Hepatocyte (in vitro differentiated cells): ENCODE measurements around the gene ENOX1. TPM values are rescaled to one million over a fixed set of nuclear protein-coding genes. Genes with fewer than 3 reads are reported as not detected.

Source experiments
- DNase-seq: peaks from one replicate; pipeline ENCODE4 v3.0.0-alpha.2; 2016; ENCODE audit warnings: low spot score
- H2AFZ ChIP-seq: fragments of 200-600 bp; sonication (generic); 2 replicates; pipeline ENCODE4 v1.6.0; 2016; ENCODE audit warnings: antibody characterized with exemption, mild to moderate bottlenecking
- H3K27ac ChIP-seq: fragments of 200-600 bp; sonication (generic); 2 replicates; pipeline ENCODE4 v1.5.1; 2016; ENCODE audit warnings: mild to moderate bottlenecking
- H3K27me3 ChIP-seq: fragments of 200-600 bp; sonication (generic); 2 replicates; pipeline ENCODE4 v1.6.1; 2016
- H3K36me3 ChIP-seq: fragments of 200-600 bp; sonication (generic); replicated peaks from 2 replicates; pipeline ENCODE4 v1.5.1; 2016; ENCODE audit warnings: low read depth; ENCODE audit not compliant: insufficient read depth
- H3K4me1 ChIP-seq: fragments of 200-600 bp; sonication (generic); 2 replicates; pipeline ENCODE4 v1.5.1; 2016; ENCODE audit warnings: mild to moderate bottlenecking, moderate library complexity; ENCODE audit not compliant: insufficient read depth
- H3K4me2 ChIP-seq: fragments of 200-600 bp; sonication (generic); 2 replicates; pipeline ENCODE4 v1.6.0; 2016
- H3K4me3 ChIP-seq: fragments of 200-600 bp; sonication (generic); 2 replicates; pipeline ENCODE4 v1.5.1; 2016; ENCODE audit warnings: mild to moderate bottlenecking
- H3K79me2 ChIP-seq: fragments of 200-600 bp; sonication (generic); 2 replicates; pipeline ENCODE4 v1.6.0; 2017; ENCODE audit warnings: mild to moderate bottlenecking
- H3K9me2 ChIP-seq: fragments of 200-600 bp; sonication (generic); replicated peaks from 2 replicates; pipeline ENCODE4 v1.6.0; 2017; ENCODE audit warnings: mild to moderate bottlenecking; ENCODE audit not compliant: insufficient read depth
- H3K9me3 ChIP-seq: fragments of 200-600 bp; sonication (generic); 2 replicates; pipeline ENCODE4 v1.5.1; 2016; ENCODE audit warnings: low read depth, mild to moderate bottlenecking
- H4K20me1 ChIP-seq: fragments of 200-600 bp; sonication (generic); 2 replicates; pipeline ENCODE4 v1.6.0; 2016; ENCODE audit warnings: mild to moderate bottlenecking; ENCODE audit not compliant: insufficient read depth, poor library complexity, severe bottlenecking
- CTCF ChIP-seq: fragments of 200-600 bp; sonication (generic); IDR thresholded peaks from 2 replicates; pipeline ENCODE4 v1.5.1; 2016; ENCODE audit warnings: antibody characterized with exemption, mild to moderate bottlenecking; ENCODE audit not compliant: poor library complexity
- EZH2 ChIP-seq: fragments of 200-600 bp; sonication (generic); IDR thresholded peaks from 2 replicates; pipeline ENCODE4 v1.6.1; 2016; ENCODE audit warnings: antibody characterized with exemption, mild to moderate bottlenecking, borderline replicate concordance
- EZH2phosphoT487 ChIP-seq: fragments of 200-600 bp; sonication (generic); IDR thresholded peaks from one replicate; pipeline ENCODE4 v1.6.1; 2018; ENCODE audit warnings: antibody characterized with exemption, mild to moderate bottlenecking, low read depth, moderate library complexity; ENCODE audit not compliant: unreplicated experiment, severe bottlenecking
- WGBS: methylation state at CpG from one replicate; pipeline ENCODE4 v1.1.6; 2016; ENCODE audit warnings: low lambda C conversion rate; ENCODE audit errors: missing lambda C conversion rate; 5-methylcytosine and 5-hydroxymethylcytosine counted together
- polyA plus RNA-seq: library from polyadenylated mRNA; unstranded; fragments of >200 nt; fragmentation: Nextera tagmentation; extraction: Ambion mirVana; gene quantifications from 2 replicates; pipeline ENCODE4 v1.2.1, GENCODE V29; 2016
- total RNA-seq: library from RNA; depleted of rRNA; stranded (reverse); fragments of >200 nt; gene quantifications from 2 replicates; pipeline ENCODE4 v1.2.3, GENCODE V29; 2014

Gene ENOX1
- total and polyA plus RNA-seq, 2 experiments from 2014 or later, result 2.4 to 4.0 TPM

- Histone ChIP-seq H3K36me3 (no peaks in the 10 kb centered on the region), H3K27ac (no peak overlapping the region), H3K4me2 (no peak overlapping the region), H3K9me2 (no peaks in the 10 kb centered on the region), H3K9me3 (no peaks in the 10 kb centered on the region), H3K4me3 (no peak overlapping the region), H4K20me1 (no peaks in the 10 kb centered on the region), H3K4me1 (no peaks in the 10 kb centered on the region), H3K27me3 (no peaks in the 10 kb centered on the region), H3K79me2 (no peaks in the 10 kb centered on the region), H2AFZ (no peak overlapping the region)
- DNase-seq, result no peak
- TF ChIP-seq EZH2phosphoT487, result no peak
- TF ChIP-seq EZH2, result no peak
- no peak for TF ChIP-seq CTCF
- 91% methylated on average over 3 of the region's 3 CpGs for WGBS
Observed at GRCh38 chr13:43333176-43333575, 453.6 kb downstream of the ENOX1 start.

GRCh38 chr13:43331672-43332071 lies 455.1 kb downstream of the ENOX1 start:
- Histone ChIP-seq H3K4me1 (no peaks in the 10 kb centered on the region), H3K36me3 (no peaks in the 10 kb centered on the region), H4K20me1 (no peaks in the 10 kb centered on the region), H3K4me3 (no peak overlapping the region), H3K79me2 (no peaks in the 10 kb centered on the region), H3K27me3 (no peaks in the 10 kb centered on the region), H3K9me3 (no peaks in the 10 kb centered on the region), H3K9me2 (no peaks in the 10 kb centered on the region), H3K4me2 (no peak overlapping the region), H3K27ac (no peak overlapping the region), H2AFZ (no peak overlapping the region)
- 69% methylated on average over 6 of the region's 6 CpGs for WGBS
- TF ChIP-seq EZH2phosphoT487 (no peak), CTCF (no peak), EZH2 (no peak)
- DNase-seq, result peak; percentile 20

- DNase-seq, result no peak
- no peak overlapping the region for H3K27ac ChIP-seq
- H3K4me1 ChIP-seq, result no peaks in the 10 kb centered on the region
- no peak overlapping the region for H3K4me3 ChIP-seq
- no peaks in the 10 kb centered on the region for H3K9me3 ChIP-seq
- WGBS, result 59% methylated on average over 2 of the region's 2 CpGs
- H4K20me1 ChIP-seq, result no peaks in the 10 kb centered on the region
- H2AFZ ChIP-seq, result no peak overlapping the region
- H3K79me2 ChIP-seq, result no peaks in the 10 kb centered on the region
- no peaks in the 10 kb centered on the region for H3K9me2 ChIP-seq
- no peaks in the 10 kb centered on the region for H3K36me3 ChIP-seq
- no peak for TF ChIP-seq EZH2
- H3K4me2 ChIP-seq, result no peak overlapping the region
- H3K27me3 ChIP-seq, result no peaks in the 10 kb centered on the region
Observed at GRCh38 chr13:43329702-43330101, 457.1 kb downstream of the ENOX1 start.

- Histone ChIP-seq H3K9me2 (no peaks in the 10 kb centered on the region), H3K27ac (no peak overlapping the region), H3K79me2 (no peaks in the 10 kb centered on the region), H3K4me3 (no peak overlapping the region), H3K27me3 (no peaks in the 10 kb centered on the region), H3K4me1 (no peaks in the 10 kb centered on the region), H4K20me1 (no peaks in the 10 kb centered on the region), H3K4me2 (no peak overlapping the region), H3K9me3 (no peaks in the 10 kb centered on the region), H2AFZ (no peak overlapping the region), H3K36me3 (no peaks in the 10 kb centered on the region)
- TF ChIP-seq CTCF (no peak), EZH2phosphoT487 (no peak), EZH2 (no peak)
- no peak for DNase-seq
- 100% methylated on average over 1 of the region's 1 CpG for WGBS
Observed at GRCh38 chr13:43328907-43329306, 457.9 kb downstream of the ENOX1 start.
